ENCODE data around the gene TMEM41A.

DNA sequence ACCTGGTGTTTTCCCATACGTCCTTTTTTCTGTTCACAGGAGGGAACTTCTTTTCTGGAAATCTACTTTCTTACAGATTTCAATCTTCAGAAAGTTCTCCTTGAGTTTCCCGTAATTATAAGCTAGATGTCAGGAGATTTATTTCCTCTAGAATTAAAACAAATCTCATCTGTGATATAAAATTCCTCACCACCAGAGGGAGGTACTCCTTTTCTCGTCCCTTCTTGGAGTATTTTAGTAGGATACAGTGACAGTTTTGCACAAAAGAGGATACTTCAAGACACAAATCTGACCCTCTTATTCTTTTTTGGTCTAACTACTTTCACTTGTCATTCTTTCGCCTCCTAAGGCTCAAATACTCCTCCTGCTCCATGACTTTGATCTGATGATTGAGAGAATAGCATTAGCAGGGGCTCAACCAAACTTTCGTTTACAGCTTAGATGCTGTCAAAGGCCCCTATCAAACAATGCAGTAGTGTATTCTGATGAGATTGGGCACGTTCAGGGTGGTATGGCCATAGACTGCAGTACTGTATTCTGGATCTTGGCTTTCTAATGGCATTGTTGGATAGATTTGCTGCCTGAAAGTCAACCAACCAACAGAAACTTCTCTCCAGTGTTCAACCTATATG lies 38.0 kb downstream of the TMEM41A start:
- TF ChIP-seq, protein P1, sequence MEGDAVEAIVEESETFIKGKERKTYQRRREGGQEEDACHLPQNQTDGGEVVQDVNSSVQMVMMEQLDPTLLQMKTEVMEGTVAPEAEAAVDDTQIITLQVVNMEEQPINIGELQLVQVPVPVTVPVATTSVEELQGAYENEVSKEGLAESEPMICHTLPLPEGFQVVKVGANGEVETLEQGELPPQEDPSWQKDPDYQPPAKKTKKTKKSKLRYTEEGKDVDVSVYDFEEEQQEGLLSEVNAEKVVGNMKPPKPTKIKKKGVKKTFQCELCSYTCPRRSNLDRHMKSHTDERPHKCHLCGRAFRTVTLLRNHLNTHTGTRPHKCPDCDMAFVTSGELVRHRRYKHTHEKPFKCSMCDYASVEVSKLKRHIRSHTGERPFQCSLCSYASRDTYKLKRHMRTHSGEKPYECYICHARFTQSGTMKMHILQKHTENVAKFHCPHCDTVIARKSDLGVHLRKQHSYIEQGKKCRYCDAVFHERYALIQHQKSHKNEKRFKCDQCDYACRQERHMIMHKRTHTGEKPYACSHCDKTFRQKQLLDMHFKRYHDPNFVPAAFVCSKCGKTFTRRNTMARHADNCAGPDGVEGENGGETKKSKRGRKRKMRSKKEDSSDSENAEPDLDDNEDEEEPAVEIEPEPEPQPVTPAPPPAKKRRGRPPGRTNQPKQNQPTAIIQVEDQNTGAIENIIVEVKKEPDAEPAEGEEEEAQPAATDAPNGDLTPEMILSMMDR (IDR thresholded peaks at IDR 0.05), result no peak
- TF ChIP-seq POLR2A (IDR thresholded peaks at IDR 0.05) (no peak), POLR2AphosphoS5 (IDR thresholded peaks at IDR 0.05; ENCODE audit: insufficient read depth in 1 of 2, low read depth in 1 of 2) (no peak)
